GM19372 (cell line): Measurements from ENCODE around the gene USH1C.

Source experiments
- ATAC-seq: cut with Tn5 transposase; IDR thresholded peaks from one replicate; pipeline ENCODE4 v1.9.1; 2021; ENCODE audit warnings: mild to moderate bottlenecking, low read depth, moderate library complexity; ENCODE audit not compliant: unreplicated experiment

The USH1C gene

DNA sequence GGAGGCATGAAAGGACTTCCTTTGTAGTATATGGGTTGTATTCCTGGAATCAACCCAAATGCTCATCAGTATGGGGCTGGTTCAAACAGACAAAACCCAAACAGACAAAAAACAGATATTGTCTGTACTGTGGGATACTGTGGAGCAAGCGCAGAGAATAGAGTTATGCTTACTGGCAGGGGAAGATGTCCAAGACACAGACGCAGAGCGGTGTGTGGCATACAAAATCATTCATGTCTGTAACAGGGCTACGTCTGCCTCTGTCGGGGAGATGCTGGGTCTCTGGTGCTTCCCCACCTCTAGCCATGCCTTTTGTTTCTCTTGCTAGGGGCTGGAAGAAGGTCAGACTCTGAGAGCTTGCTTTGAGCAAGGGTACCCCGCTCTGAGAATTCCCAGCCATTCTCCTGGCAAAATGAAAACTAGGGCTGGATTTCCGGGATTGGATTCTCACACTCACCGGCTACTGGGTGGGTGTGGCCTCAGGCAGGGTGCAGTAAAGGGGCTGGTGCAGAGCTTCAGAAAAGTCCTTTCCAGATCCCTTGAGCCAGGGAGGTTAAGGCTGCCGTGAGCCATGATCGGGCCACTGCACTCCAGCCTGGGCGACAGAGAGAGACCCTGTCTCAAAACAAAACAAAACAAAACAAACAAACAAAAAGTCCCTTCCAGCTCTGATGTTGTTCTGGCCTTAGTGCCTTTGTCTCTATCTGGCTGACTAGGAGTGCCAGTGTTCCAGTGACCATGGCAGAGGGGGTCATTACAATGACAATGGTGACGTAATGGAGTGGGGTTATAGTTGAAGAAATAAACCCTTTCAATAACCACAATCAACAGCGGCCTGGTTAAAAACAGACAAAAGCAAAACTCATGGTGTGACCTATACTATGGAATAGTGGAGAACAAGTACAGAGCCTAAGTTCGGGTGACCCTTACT, 64.7 kb downstream of the USH1C start:
- no peak for ATAC-seq

GRCh38 chr11:17478070-17478469, 66.1 kb downstream of the USH1C start:
- no peak for ATAC-seq

DNA sequence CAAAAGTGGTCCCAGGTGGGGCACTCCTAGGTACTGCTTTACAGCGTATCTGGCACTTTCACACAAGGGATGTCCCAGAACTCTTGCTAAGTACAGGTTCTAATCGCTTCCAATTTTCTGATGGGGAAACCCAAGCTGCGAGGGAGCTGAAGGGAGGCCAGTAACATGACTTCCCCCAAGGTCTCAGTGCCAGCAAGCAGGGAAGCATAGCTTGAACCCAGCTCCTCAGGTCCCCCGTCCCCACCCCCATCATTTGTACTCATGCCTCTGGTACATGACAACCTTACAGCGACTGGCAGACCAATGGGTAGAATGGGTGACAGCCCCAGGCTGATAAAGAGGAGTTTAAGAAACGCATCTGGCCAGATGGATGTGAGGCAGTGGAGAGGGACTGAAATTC, 66.9 kb downstream of the USH1C start:
- no peak for ATAC-seq

- no peak for ATAC-seq
Measured at GRCh38 chr11:17477084-17477333, 67.2 kb downstream of the USH1C start.

DNA sequence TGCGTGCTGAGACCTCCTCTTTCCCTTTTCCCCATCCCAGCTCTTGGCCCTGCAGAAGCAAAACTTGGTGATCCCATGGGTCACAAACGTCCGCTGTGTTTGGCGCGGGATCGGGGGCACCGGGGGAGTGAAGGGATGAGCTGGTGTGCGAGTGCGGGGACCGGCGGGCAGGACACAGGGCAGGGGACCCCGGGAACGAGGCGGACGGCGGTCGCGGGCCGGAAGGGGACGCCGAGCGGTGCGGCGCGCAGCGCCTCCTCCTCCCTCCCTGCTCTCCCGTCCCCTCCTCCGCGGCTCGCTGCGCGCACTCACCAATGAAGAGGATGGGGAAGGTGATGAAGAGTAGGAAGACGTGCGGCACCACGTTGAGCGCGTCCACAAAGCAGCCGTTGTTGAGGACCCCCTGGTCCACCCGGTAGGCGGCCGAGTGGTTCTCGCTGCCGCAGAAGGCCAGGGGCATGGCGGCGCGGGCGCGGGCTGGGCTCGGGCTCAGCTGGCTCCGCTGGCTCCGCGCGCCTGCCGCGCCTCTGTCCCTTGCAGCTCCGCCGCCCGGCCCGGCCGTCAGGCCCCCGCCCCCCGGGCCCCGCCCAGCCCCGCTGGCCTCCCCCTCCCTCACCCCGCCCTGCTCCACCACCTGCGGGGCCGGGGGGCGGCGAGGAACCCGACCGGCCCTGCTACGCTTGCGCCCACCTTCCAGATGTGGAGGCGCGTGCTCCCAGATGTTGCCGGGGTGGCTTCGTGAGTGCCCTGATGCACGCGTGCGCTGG, 67.7 kb downstream of the USH1C start, which contains the start of gene ABCC8:
Gene ABCC8 (minus strand): TSS at position 529 of the 767 bp plus-strand sequence. CDS start 69 bp downstream, at position 460.
- ATAC-seq, result no peak

DNA sequence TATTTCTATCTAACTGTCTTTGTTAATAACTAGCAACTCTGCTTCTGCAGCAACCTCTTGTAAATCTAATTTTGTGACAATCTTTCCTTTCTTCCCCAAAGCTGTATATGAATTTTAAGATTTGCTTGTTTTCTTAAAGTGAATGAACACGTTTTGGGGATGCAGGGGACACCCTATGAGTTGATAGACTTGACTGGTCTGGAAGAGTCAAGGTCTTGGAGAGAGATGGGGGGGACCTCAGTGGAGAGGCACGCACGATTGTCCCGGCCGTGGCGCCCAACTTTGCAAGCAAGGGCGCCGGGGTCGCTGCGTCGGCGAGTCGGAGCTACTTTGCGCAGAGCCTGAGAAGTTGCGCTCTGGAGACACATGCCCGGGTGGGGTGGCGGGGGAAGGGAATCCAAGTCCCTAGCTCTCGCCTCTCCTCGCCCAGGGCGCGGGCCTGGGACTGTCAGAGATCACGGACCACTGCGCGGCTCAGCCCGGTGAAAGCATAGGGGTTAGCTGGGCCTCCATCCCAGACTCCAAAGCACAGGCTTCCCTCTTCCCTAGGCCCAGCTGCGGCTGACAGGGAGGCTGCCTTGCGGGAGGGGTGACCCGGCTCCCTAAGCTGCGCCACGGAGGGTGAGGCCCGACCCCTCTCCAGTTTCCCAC, 68.4 kb downstream of the USH1C start:
- no peak for ATAC-seq

DNA sequence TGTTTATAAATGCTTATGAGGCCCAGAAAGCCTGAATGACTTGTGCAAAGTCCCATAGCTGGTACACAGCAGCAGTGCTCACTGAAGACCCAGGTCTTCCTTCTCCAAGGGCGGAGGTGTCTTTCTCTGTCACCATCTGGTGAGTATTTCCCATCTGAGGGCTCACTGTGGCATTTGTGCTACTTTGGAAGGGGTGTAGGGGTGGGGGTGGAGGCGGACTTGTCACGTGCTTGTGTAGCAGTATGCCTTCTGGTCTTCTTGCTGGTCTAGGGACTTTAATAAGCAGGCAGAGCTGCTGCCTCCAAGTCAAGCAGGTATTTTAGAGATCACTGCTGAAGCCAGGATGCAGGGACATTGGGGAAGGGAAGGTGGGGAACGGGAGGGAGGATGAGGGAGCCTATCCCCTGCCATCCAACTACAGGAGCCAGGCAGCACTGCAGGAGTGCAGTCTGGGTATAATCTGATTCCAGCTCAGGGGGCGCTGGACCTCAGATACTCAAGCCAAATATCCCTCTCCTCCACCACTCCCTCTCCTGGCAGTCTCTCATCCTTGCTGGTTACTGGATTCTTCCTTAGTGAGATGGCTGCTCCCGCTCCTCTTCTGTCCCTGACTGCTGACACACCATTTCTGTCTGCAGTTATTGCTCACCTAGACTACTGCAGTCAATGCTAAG, 71.0 kb downstream of the USH1C start:
- no peak for ATAC-seq

DNA sequence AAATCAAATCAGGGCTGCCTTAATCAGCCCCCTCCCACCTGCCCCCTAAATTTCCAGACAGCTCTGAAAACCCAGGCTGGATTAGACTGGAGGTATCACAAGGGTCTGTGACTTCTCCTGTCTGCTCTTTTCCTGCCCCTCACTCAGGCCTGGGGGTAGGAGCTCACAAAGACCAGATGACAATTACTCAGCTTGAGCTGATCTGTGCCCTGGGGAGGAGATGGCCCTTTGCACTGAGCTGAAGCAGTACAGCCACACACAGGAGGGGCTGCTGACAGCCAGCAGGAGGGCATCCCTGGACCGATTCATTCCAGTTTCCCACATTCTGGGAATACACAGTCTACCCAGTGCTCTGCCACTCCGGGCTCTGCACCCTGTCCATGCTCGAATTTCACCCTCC, 71.7 kb downstream of the USH1C start:
- ATAC-seq, result no peak

GRCh38 chr11:17471501-17471900, 72.7 kb downstream of the USH1C start:
- ATAC-seq, result no peak

- no peak for ATAC-seq
Measured at GRCh38 chr11:17469998-17470397, 74.2 kb downstream of the USH1C start.

DNA sequence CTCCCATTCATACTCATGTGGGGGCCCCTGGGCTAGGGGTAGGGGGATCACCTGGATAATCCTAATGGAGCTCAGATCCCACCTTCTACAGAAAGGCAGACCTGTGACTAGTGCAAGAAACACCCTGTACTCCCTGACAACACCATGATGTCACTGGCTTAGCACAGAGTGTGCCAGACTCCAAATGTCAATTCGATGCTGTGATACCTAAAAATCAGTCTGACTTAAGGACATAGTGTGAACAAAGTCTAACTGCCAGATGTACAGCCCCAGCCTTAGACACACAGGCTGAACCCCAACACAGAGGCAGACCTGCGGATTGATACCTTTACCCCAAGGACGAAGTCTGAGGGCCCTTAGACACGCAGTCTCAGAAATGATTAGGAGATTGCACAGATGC, 76.1 kb downstream of the USH1C start:
- ATAC-seq, result no peak

DNA sequence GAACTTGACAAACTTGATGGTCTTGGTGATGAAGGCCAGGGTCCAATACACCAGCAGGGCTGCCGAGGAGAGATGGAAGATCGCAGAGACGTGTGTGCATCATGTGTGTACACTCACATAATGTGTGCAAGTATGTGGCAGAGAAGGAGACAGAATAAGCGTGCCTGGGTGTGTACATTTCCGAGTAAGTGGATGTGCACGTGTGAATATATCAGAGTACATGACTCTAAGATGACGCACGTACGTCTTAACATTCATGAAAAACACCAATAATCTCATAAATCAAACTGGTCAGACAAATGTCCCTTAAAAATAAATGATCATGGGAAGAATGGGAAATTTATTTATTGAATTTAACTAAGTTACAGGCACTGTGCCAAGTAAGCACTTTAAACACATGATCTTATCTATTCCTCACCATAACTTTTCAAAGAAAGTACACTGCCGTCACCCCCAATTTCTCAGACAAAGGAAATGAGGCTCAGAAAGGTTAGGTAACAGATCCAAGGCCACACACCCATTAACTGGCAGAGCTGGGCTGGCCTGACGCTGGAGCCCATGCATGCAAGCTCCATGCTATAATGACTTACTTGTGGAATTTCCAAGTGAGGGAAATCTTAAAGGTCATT, 80.6 kb downstream of the USH1C start:
- ATAC-seq, result no peak

GRCh38 chr11:17462940-17463339, 81.3 kb downstream of the USH1C start:
- no peak for ATAC-seq

DNA sequence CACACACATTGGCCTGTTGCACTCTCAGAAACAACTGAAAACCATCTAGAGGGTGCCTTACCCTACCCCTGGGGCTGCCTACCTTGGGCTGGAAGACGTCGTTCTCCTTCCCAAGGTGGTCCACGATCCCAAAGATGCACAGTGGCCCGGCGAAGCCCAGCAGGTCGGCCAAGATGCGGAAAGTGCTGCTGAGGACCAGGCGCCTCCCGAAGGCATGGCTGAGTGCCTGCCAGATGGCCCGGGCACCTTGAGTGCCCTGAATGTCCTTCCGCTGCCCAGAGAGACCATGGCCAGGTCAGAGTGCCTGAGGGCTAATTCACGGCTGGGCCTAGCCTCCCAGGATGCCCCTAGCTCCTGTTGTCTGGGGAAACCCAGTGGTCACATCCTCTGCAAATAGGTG, 83.8 kb downstream of the USH1C start:
- no peak for ATAC-seq

DNA sequence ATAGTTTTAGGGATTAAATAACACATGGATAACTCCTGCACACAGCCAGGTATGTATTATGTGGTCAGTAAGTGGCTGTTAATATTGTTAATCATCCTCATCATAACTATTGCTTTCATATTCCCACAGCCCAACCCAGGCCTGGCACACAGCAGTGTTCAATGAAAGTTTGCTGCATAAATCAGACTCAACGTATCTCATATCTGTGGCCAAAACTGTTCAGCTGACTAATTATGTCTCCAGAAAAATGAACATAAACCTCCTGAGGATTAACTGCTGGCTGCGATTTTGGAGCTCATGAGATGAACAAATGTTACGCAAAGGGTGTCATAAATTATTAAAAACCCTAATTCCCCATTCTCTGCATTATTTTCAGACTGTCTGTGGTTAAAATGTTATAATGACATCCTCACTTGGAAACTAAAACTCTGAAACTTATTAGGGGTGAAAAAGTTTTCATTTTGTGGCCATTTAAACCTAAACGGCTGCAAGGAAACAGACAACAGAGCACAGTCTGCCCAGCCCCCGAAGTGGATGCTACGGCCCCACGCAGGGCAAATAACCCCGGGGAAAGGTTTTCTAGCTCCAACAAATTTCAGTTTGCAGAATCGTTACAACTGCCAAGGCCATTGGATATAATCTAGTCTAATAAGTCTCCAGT, 84.8 kb downstream of the USH1C start:
- ATAC-seq, result no peak

GRCh38 chr11:17458268-17458667, 85.9 kb downstream of the USH1C start:
- no peak for ATAC-seq

DNA sequence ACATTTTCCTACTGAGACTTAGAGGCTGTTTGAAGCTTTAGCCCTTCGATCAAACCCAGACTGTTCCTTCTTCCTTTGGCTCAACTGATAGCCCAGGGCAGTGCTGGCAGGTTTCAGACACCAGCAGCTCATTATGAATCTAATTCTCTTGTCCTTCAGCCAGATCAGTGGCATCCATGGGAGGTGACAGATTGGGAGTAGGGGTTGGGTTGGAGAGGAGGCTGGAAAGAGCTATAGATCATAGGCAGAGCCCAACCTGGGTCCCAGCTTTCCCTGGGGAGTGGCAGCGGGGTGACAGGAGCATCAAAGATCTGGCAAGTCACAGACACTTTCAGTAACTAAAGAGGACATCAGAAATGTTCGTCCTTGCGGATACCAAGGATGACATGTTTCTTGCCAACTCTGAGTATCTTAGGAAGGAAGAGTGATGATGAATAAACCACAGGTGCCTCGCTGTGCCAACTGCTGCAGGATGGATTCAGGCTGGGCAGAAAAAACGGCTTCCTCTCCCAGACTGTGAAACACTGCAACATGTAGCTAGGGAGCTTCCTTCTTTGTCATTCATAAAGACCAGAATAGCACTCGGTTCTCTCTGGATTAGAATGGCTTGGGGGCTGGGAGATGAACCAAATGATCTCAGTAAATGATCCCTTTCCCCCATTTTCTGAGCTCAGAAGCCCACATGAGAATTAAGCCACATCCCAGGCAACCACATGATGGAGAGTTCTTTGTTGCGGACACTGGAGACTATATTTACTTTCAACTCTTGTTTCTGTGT, 86.6 kb downstream of the USH1C start:
- ATAC-seq, result no peak

DNA sequence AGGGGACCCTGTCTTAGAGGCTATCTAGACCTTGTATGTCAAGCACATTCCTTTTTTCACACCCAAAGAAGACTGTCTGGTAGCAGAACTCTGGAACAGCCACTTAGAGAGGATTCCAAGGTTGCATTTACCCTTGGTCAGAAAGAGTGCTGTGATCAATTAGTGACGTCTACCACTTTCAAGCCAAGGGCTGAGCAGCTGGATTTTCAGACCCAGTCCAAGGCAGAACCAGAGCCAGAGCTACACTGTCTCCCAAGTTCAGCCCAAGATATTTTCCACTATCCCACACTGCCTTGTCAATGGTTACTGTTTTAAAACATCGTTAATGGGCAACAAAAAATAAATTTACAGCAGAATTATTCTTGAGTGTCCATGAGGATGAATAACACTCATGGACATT, 91.5 kb downstream of the USH1C start:
- no peak for ATAC-seq

GRCh38 chr11:17449158-17449557, 95.1 kb downstream of the USH1C start:
- no peak for ATAC-seq
